ENCODE measurements around the gene ZNF385D.

- TF ChIP-seq ZNF70 (CRISPR knock-in tag; IDR thresholded peaks at IDR 0.05) (no peak), CREB5 (CRISPR knock-in tag; IDR thresholded peaks at IDR 0.05; ENCODE audit: low read depth) (no peak), CSRNP3 (CRISPR knock-in tag; IDR thresholded peaks at IDR 0.05) (no peak), ZNF8 (CRISPR knock-in tag; IDR thresholded peaks at IDR 0.05) (no peak), PATZ1 (CRISPR knock-in tag; IDR thresholded peaks at IDR 0.05; ENCODE audit: borderline replicate concordance) (no peak), ZFP3 (CRISPR knock-in tag; IDR thresholded peaks at IDR 0.05) (no peak), RARB (CRISPR knock-in tag; IDR thresholded peaks at IDR 0.05) (no peak)
Observed at GRCh38 chr3:21752749-21753347, 1.8 kb upstream of the ZNF385D start.

All from SK-N-SH treated with all-trans-retinoic acid at 6 μM for 48 hours (cell line).